K562 (cell line): ENCODE measurements around the gene SLC2A13. TPM values are rescaled to one million over a fixed set of nuclear protein-coding genes. Genes with fewer than 3 reads are reported as not detected.

ENCODE experiments used
- ATAC-seq: fragments of 200-7000 bp; cut with Tn5 transposase; 3 replicates; pipeline ENCODE4 v1.9.1; 2020; ENCODE audit warnings: moderate library complexity
- BruUV-seq: library from RNA; stranded (reverse); fragments of 400-500 nt; replicated peaks from 2 replicates; lab custom pipeline; 2021; lab: Mats Ljungman, UMichigan
- CTCF ChIA-PET: fragments of 300-600 bp; formaldehyde crosslinking; extraction: SDS; loops from one replicate; lab custom pipeline; 2021; ENCODE audit warnings: low intra/inter-chr PET ratio; lab: Yijun Ruan, JAX
- POLR2A ChIA-PET: fragments of 300-600, 350-650 bp; sonication (Branson Sonifier 250); formaldehyde crosslinking; extraction: SDS; loops from one replicate; lab custom pipeline; 2021; ENCODE audit warnings: antibody characterized with exemption, inconsistent platforms; lab: Yijun Ruan, JAX
- DNase-seq, 4 experiments: peaks; one replicate each; pipeline versions ENCODE4 v3.0.0 to v3.0.0-alpha.2; 2011 to 2018; ENCODE audit warnings: low spot score in 3 of 4, mixed read lengths in 3 of 4; ENCODE audit errors: extremely low read depth in 1 of 4
- FAIRE-seq: peaks from 2 replicates; lab custom pipeline; 2011; peaks lifted over from hg19 to GRCh38; lab: Jason Lieb, UNC
- H2AFZ ChIP-seq: 2 replicates; pipeline ENCODE4 v1.6.0; 2011; ENCODE audit warnings: low read depth, low read length, control low read depth, inconsistent platforms
- H3K27ac ChIP-seq: fragments of 200-600 bp; 3 replicates; pipeline ENCODE4 v1.8.0; 2011; ENCODE audit warnings: low read depth, mild to moderate bottlenecking, control low read depth, inconsistent platforms, low read length, moderate library complexity, mixed read lengths; ENCODE audit errors: extremely low read depth
- H3K27me3 ChIP-seq, 2 experiments: fragments of 300-600 bp in 1 of 2; 2 replicates in 1 of 2; 3 replicates in 1 of 2; pipeline versions ENCODE4 v1.6.0 to v1.8.0; 2011; ENCODE audit warnings: inconsistent platforms in 2 of 2, low read length in 2 of 2, mild to moderate bottlenecking in 1 of 2, mixed read lengths in 1 of 2, moderate library complexity in 1 of 2; ENCODE audit not compliant: control insufficient read depth in 2 of 2, insufficient read depth in 2 of 2
- H3K36me3 ChIP-seq: fragments of 300-600 bp; 3 replicates; pipeline ENCODE4 v1.8.0; 2011; ENCODE audit warnings: mild to moderate bottlenecking, low read length, inconsistent platforms; ENCODE audit not compliant: control insufficient read depth, insufficient read depth
- H3K4me1 ChIP-seq, 2 experiments: fragments of 200-600 bp in 1 of 2; replicated peaks in 1 of 2; 2 replicates in 1 of 2; 3 replicates in 1 of 2; pipeline versions ENCODE4 v1.5.1 to v1.8.0; 2011; ENCODE audit warnings: inconsistent platforms in 2 of 2, low read length in 2 of 2, mild to moderate bottlenecking in 1 of 2, mixed read lengths in 1 of 2, moderate library complexity in 1 of 2; ENCODE audit not compliant: control insufficient read depth in 2 of 2, insufficient read depth in 2 of 2
- H3K4me2 ChIP-seq: 2 replicates; pipeline ENCODE4 v1.6.1; 2011; ENCODE audit warnings: low read length, control low read depth, inconsistent platforms, mixed read lengths; ENCODE audit not compliant: insufficient read depth
- H3K4me3 ChIP-seq: fragments of 200-600 bp; sonication (generic), shearing (Covaris generic); 2 replicates; pipeline ENCODE4 v1.5.1; 2016; ENCODE audit warnings: control low read depth, inconsistent platforms
- H3K79me2 ChIP-seq: fragments of 200-600 bp; 3 replicates; pipeline ENCODE4 v1.8.0; 2011; ENCODE audit warnings: low read length, inconsistent platforms; ENCODE audit not compliant: control insufficient read depth, insufficient read depth
- H3K9ac ChIP-seq, 2 experiments: 2 replicates each; pipeline versions ENCODE4 v1.6.0 to v1.6.1; 2011; ENCODE audit warnings: low read depth in 2 of 2, low read length in 2 of 2, control low read depth in 1 of 2, inconsistent platforms in 1 of 2, mild to moderate bottlenecking in 1 of 2, mixed read lengths in 1 of 2; ENCODE audit not compliant: insufficient read depth in 1 of 2
- H3K9me1 ChIP-seq: one replicate; pipeline ENCODE4 v1.6.0; 2011; ENCODE audit warnings: inconsistent platforms, mild to moderate bottlenecking, low read length, moderate library complexity; ENCODE audit not compliant: control insufficient read depth, insufficient read depth
- H3K9me3 ChIP-seq: replicated peaks from 2 replicates; pipeline ENCODE4 v1.5.1; 2011; ENCODE audit warnings: low read depth, low read length, inconsistent platforms; ENCODE audit not compliant: control insufficient read depth, insufficient read depth
- H4K20me1 ChIP-seq: replicated peaks from 2 replicates; pipeline ENCODE4 v1.6.1; 2011; ENCODE audit warnings: low read length, inconsistent platforms, mixed read lengths; ENCODE audit not compliant: control insufficient read depth, insufficient read depth
- ELK1 ChIP-seq: sonication (generic); formaldehyde crosslinking; IDR thresholded peaks from 2 replicates; pipeline ENCODE4 v1.8.1; 2022; ENCODE audit warnings: missing genetic modification reagents
- HIVEP1 ChIP-seq: fragments of 250-450 bp; sonication (Bioruptor Pico); IDR thresholded peaks from 2 replicates; pipeline ENCODE4 v1.4.0; 2020; ENCODE audit warnings: mild to moderate bottlenecking
- PBX2 ChIP-seq, 2 experiments: IDR thresholded peaks in 1 of 2; conservative IDR thresholded peaks in 1 of 2; 2 replicates each; pipeline ENCODE4 v1.6.1; 2016; ENCODE audit warnings: low read depth in 2 of 2, mild to moderate bottlenecking in 1 of 2, missing compliant biosample characterization in 1 of 2, missing genetic modification characterization in 1 of 2, moderate library complexity in 1 of 2
- TRIM28 ChIP-seq: fragments of 450-650 bp; IDR thresholded peaks from 2 replicates; pipeline ENCODE4 v1.6.1; 2017
- whole genome bisulfite sequencing: fragments of 100-300 bp; shearing (Covaris generic); methylation state at CpG from one replicate; pipeline ENCODE4 v1.1.6; 2016; ENCODE audit warnings: low coverage, mixed read lengths; ENCODE audit not compliant: insufficient coverage; ENCODE audit errors: missing lambda C conversion rate; 5-methylcytosine and 5-hydroxymethylcytosine counted together
- in situ Hi-C: fragments of 300-500 bp; cut with MboI; formaldehyde crosslinking; loops from 4 replicates; pipeline ENCODE4 v1.15.0; 2018; ENCODE audit warnings: inconsistent platforms, mixed read lengths
- intact Hi-C: fragments of 100-400 bp; cut with micrococcal nuclease; formaldehyde crosslinking; loops from 2 replicates; pipeline ENCODE4 v1.14.2; 2022
- polyA plus RNA-seq, 8 experiments: library from polyadenylated mRNA; depleted of rRNA in 4 of 8; stranded (reverse) in 5 of 8; unstranded in 3 of 8; fragments of >200 nt; fragmentation: Nextera tagmentation in 2 of 8; fragmentation: Illumina TruSeq in 1 of 8; extraction: Ambion mirVana in 2 of 8; extraction: Trizol in 1 of 8; gene quantifications; 2 replicates each; pipeline versions ENCODE4 v1.2.1 to v1.2.3, GENCODE V29; 2011 to 2014; ENCODE audit warnings: inconsistent platforms in 1 of 8, missing spikeins in 1 of 8
- total RNA-seq, 7 experiments: library from RNA; depleted of rRNA in 6 of 7; stranded (reverse); fragments of >200 nt in 6 of 7; fragmentation: Illumina TruSeq in 2 of 7; extraction: Trizol in 2 of 7; gene quantifications; 2 replicates each; pipeline versions ENCODE4 v1.2.1 to v1.2.3, GENCODE V29; 2011 to 2021; ENCODE audit warnings: low replicate concordance in 1 of 7

The SLC2A13 gene
- total and polyA plus RNA-seq, 9 of the 15 experiments (the other 6 are each of a cell fraction or from before 2014, with no cell fraction given): 1.7 to 12.4 (median 9.0) TPM

GRCh38 chr12:40045656-40046055 lies 60.2 kb downstream of the SLC2A13 start:
- H3K4me3 ChIP-seq: no peak overlapping the region
- CTCF ChIA-PET: no interaction called here
- no peaks in the 10 kb centered on the region for H3K9me3 ChIP-seq
- no peaks in the 10 kb centered on the region for H3K9me1 ChIP-seq
- BruUV-seq: no TSS peak
- H2AFZ ChIP-seq: no peak overlapping the region
- H3K79me2 ChIP-seq: no peaks in the 10 kb centered on the region
- in situ Hi-C loops: no loop called here
- H3K36me3 ChIP-seq: peaks cover 4% of the 10 kb centered on the region; the same call in 2 of the 3 replicates
- H3K9ac ChIP-seq: no peak overlapping the region
- no peak for FAIRE-seq
- H3K4me2 ChIP-seq: no peak overlapping the region
- DNase-seq: no peak
- ATAC-seq: no peak
- POLR2A ChIA-PET: no interaction called here
- intact Hi-C loops: no loop called here
- H3K27me3 ChIP-seq: no peaks in the 10 kb centered on the region
- TF ChIP-seq HIVEP1 (CRISPR knock-in tag) (no peak), ELK1 (CRISPR knock-in tag) (no peak), TRIM28 (no peak), PBX2 (CRISPR knock-in tag; IDR thresholded peaks at IDR 0.05; ENCODE audit: low read depth) (no peak), PBX2 (tag; conservative IDR thresholded peaks at IDR 0.05; ENCODE audit: low read depth) (no peak)
- H3K27ac ChIP-seq: no peak overlapping the region
- no peaks in the 10 kb centered on the region for H4K20me1 ChIP-seq
- WGBS: 54% methylated on average over 2 of the region's 2 CpGs
- no peaks in the 10 kb centered on the region for H3K4me1 ChIP-seq
